ENCODE results near the gene FYCO1.

FYCO1 gene

GRCh38 chr3:45939341-45939771, 56.3 kb downstream of the FYCO1 start:
- no peak overlapping the region for H3K27ac ChIP-seq
- TF ChIP-seq CTCF (IDR thresholded peaks at IDR 0.05) = no peak
- no peak for TF ChIP-seq ZFX (IDR thresholded peaks at IDR 0.05; ENCODE audit: borderline replicate concordance)

- no peak for TF ChIP-seq ZFX (IDR thresholded peaks at IDR 0.05; ENCODE audit: borderline replicate concordance)
- TF ChIP-seq CTCF (IDR thresholded peaks at IDR 0.05) = peak; percentile 92
- H3K27ac ChIP-seq = no peak overlapping the region
Measured at GRCh38 chr3:45938864-45939263, 56.8 kb downstream of the FYCO1 start.

- no peak for TF ChIP-seq ZFX (IDR thresholded peaks at IDR 0.05; ENCODE audit: borderline replicate concordance)
- no peak for TF ChIP-seq CTCF (IDR thresholded peaks at IDR 0.05)
Measured at GRCh38 chr3:45938043-45938435, 57.6 kb downstream of the FYCO1 start.

GRCh38 chr3:45937206-45938042, 58.2 kb downstream of the FYCO1 start:
- no peak for TF ChIP-seq ZFX (IDR thresholded peaks at IDR 0.05; ENCODE audit: borderline replicate concordance)
- no peak for TF ChIP-seq CTCF (IDR thresholded peaks at IDR 0.05)
- H3K27ac ChIP-seq = no peak overlapping the region

More at GRCh38 chr3:45938043-45938435, 57.6 kb downstream of the FYCO1 start:
- no peak overlapping the region for H3K27ac ChIP-seq

- no peak overlapping the region for H3K27ac ChIP-seq
- no peak for TF ChIP-seq CTCF (IDR thresholded peaks at IDR 0.05)
- TF ChIP-seq ZFX (IDR thresholded peaks at IDR 0.05; ENCODE audit: borderline replicate concordance) = no peak
Measured at GRCh38 chr3:45936261-45936660, 59.4 kb downstream of the FYCO1 start.

GRCh38 chr3:45933591-45933990, 62.0 kb downstream of the FYCO1 start:
- no peak overlapping the region for H3K27ac ChIP-seq

More at GRCh38 chr3:45933591-45933990, 62.0 kb downstream of the FYCO1 start:
- TF ChIP-seq CTCF (IDR thresholded peaks at IDR 0.05) = no peak
- no peak for TF ChIP-seq ZFX (IDR thresholded peaks at IDR 0.05; ENCODE audit: borderline replicate concordance)

Data from 22Rv1 (cell line).